Caco-2 (cell line): Measurements from ENCODE around the gene SMAD7. TPM values are rescaled to one million over a fixed set of nuclear protein-coding genes. Genes with fewer than 3 reads are reported as not detected.

Experiments used
- BruUV-seq: library from RNA; stranded (reverse); fragments of 400-500 nt; replicated peaks from 2 replicates; lab custom pipeline; 2021; lab: Mats Ljungman, UMichigan
- CTCF ChIA-PET: fragments of 300-600 bp; sonication (Branson Sonifier 250); formaldehyde crosslinking; loops from one replicate; lab custom pipeline; 2022; ENCODE audit warnings: antibody characterized with exemption; lab: Charles Lee
- POLR2A ChIA-PET: fragments of 300-600 bp; sonication (Branson Sonifier 250); formaldehyde crosslinking; loops from one replicate; lab custom pipeline; 2022; ENCODE audit warnings: antibody characterized with exemption; lab: Charles Lee
- DNase-seq, 2 experiments: peaks; one replicate each; pipeline versions ENCODE4 v3.0.0 to v3.0.0-alpha.2; 2020 to 2022
- H3K27me3 ChIP-seq: replicated peaks from 2 replicates; pipeline ENCODE4 v1.6.0; 2011; ENCODE audit warnings: low read length; ENCODE audit not compliant: control insufficient read depth, insufficient read depth
- H3K36me3 ChIP-seq: 2 replicates; pipeline ENCODE4 v1.5.1; 2011; ENCODE audit warnings: low read length; ENCODE audit not compliant: control insufficient read depth, insufficient read depth
- H3K4me1 ChIP-seq: fragments of 250-450 bp; sonication (Bioruptor Pico); 2 replicates; pipeline ENCODE4 v1.5.1; 2020; ENCODE audit warnings: mild to moderate bottlenecking
- H3K4me3 ChIP-seq: 2 replicates; pipeline ENCODE4 v1.5.1; 2011; ENCODE audit warnings: low read depth, mild to moderate bottlenecking, control low read depth, low read length
- H3K9me3 ChIP-seq: fragments of 250-450 bp; sonication (Bioruptor Pico); 2 replicates; pipeline ENCODE4 v1.5.1; 2020; ENCODE audit warnings: mild to moderate bottlenecking, moderate library complexity
- H3K27ac Mint-ChIP-seq: one replicate; pipeline ENCODE4 v1.8.0; 2022; ENCODE audit warnings: mixed read lengths; ENCODE audit not compliant: unreplicated experiment
- H3K27me3 Mint-ChIP-seq: one replicate; pipeline ENCODE4 v1.8.0; 2022; ENCODE audit warnings: mixed read lengths; ENCODE audit not compliant: insufficient read depth, unreplicated experiment
- H3K36me3 Mint-ChIP-seq: one replicate; pipeline ENCODE4 v1.8.0; 2022; ENCODE audit warnings: mild to moderate bottlenecking, mixed read lengths; ENCODE audit not compliant: insufficient read depth, unreplicated experiment
- H3K4me1 Mint-ChIP-seq: one replicate; pipeline ENCODE4 v1.8.0; 2022; ENCODE audit warnings: low read depth, mixed read lengths; ENCODE audit not compliant: unreplicated experiment
- H3K4me3 Mint-ChIP-seq: one replicate; pipeline ENCODE4 v1.8.0; 2022; ENCODE audit warnings: mild to moderate bottlenecking, moderate library complexity, mixed read lengths; ENCODE audit not compliant: unreplicated experiment
- H3K9me3 Mint-ChIP-seq: one replicate; pipeline ENCODE4 v1.8.0; 2022; ENCODE audit warnings: mixed read lengths; ENCODE audit not compliant: unreplicated experiment
- intact Hi-C: fragments of 100-400 bp; cut with micrococcal nuclease; formaldehyde crosslinking; loops from one replicate; pipeline ENCODE4 v1.10.0; 2022; ENCODE audit not compliant: unreplicated experiment
- total RNA-seq: library from RNA; stranded (reverse); gene quantifications from 2 replicates; pipeline ENCODE4 v1.2.3, GENCODE V29; 2022
- TF ChIP-seq, protein P1 (sequence below), 2 experiments: fragments of 200-600 bp in 1 of 2; IDR thresholded peaks; 1 replicate in 1 of 2; 2 replicates in 1 of 2; pipeline versions ENCODE4 v1.5.1 to v1.8.0; 2011 to 2022; ENCODE audit warnings: antibody characterized with exemption in 1 of 2, control low read depth in 1 of 2, inconsistent platforms in 1 of 2, low read depth in 1 of 2, low read length in 1 of 2, mild to moderate bottlenecking in 1 of 2, moderate library complexity in 1 of 2; ENCODE audit not compliant: insufficient read depth in 1 of 2, severe bottlenecking in 1 of 2, unreplicated experiment in 1 of 2

Gene SMAD7
- total RNA-seq, 1 experiment from 2014 or later = 9.3 TPM

DNA sequence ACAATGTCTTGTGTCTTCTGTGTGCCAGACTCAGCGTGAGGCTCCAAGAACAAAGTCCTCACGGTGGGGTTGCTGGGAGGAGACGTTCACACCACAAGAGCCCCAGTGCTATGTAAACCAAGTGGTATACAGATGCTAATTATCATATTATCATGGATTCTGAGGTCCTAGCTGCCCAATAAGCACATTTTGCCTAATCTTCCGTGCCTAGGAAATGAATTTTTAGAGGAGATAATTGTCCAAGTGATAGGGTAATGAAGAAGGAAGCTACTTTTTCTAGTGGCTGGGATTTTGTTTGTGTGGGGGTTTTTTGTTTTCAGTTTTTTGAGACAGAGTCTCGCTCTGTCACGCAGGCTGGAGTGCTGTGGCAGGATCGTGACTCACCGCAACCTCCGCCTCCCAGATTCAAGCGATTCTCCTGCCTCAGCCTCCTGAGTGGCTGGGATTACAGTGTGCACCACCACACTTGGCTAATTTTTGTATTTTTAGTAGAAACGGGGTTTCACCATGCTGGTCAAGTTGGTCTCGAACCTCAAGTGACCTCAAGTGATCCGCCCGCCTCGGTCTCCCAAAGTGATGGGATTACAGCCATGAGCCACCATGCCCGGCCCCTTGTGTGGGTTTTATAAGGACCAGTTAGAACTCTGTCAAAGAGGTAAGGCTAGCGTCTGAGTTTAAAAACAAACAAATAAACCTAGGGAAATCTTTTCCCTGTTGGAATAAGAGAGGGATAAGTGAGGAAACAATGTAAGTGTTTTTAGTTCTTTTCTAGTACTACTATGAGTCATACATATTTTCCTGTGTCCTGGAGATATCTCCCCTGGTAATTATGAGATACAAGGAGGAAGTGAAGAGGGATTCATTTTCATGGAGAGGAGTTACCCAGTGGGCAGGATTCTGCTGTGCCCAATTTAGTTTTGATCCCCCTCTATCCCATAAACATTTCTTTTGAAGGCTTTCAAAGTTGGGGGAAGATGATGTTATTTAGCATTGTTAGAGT, 9.5 kb upstream of the SMAD7 start:
- H3K4me3 Mint-ChIP-seq = no peak overlapping the region
- no peak overlapping the region for H3K27ac Mint-ChIP-seq
- no peaks in the 10 kb centered on the region for H3K27me3 Mint-ChIP-seq
- peaks cover 6% of the 10 kb centered on the region for H3K4me1 Mint-ChIP-seq
- no peaks in the 10 kb centered on the region for H3K36me3 Mint-ChIP-seq
- Histone ChIP-seq H3K4me1 (no peaks in the 10 kb centered on the region), H3K9me3 (no peaks in the 10 kb centered on the region), H3K36me3 (no peaks in the 10 kb centered on the region), H3K4me3 (no peak overlapping the region), H3K27me3 (no peaks in the 10 kb centered on the region)
- BruUV-seq = no TSS peak
- TF ChIP-seq, protein P1, sequence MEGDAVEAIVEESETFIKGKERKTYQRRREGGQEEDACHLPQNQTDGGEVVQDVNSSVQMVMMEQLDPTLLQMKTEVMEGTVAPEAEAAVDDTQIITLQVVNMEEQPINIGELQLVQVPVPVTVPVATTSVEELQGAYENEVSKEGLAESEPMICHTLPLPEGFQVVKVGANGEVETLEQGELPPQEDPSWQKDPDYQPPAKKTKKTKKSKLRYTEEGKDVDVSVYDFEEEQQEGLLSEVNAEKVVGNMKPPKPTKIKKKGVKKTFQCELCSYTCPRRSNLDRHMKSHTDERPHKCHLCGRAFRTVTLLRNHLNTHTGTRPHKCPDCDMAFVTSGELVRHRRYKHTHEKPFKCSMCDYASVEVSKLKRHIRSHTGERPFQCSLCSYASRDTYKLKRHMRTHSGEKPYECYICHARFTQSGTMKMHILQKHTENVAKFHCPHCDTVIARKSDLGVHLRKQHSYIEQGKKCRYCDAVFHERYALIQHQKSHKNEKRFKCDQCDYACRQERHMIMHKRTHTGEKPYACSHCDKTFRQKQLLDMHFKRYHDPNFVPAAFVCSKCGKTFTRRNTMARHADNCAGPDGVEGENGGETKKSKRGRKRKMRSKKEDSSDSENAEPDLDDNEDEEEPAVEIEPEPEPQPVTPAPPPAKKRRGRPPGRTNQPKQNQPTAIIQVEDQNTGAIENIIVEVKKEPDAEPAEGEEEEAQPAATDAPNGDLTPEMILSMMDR (IDR thresholded peaks at IDR 0.05; ENCODE audit: insufficient read depth in 1 of 2, low read depth in 1 of 2, low read length in 1 of 2, severe bottlenecking in 1 of 2, unreplicated experiment in 1 of 2) = no peak
- ChIA-PET CTCF (no interaction called here), POLR2A (interaction anchor here (0.7 kb wide), 1 partner anchor 196 kb away, joined by 3 read pairs; no protein-coding TSS in a partner anchor)
- DNase-seq = no peak
- intact Hi-C loops = no loop called here
- no peaks in the 10 kb centered on the region for H3K9me3 Mint-ChIP-seq

DNA sequence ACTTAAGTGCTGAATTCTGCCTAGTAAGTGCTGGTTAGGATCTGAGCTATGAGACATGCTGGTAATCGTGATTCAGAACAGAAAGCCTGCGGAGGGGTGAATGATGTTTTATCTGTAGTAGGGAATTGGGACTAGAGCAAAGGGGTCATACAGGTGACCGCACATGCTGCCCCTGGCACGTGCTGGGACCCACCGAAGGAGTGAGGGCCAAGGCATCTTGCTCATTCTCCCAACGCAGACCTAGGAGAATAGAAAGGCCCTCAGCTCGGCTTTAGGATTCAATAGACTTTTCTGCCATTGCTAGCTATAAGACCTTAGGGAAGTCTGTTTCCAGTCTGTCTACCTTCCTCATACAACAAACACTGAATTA, 8.8 kb upstream of the SMAD7 start:
- TF ChIP-seq, protein P1 (IDR thresholded peaks at IDR 0.05; ENCODE audit: insufficient read depth in 1 of 2, low read depth in 1 of 2, low read length in 1 of 2, severe bottlenecking in 1 of 2, unreplicated experiment in 1 of 2) = no peak
- Histone ChIP-seq H3K9me3 (no peaks in the 10 kb centered on the region), H3K4me1 (no peaks in the 10 kb centered on the region), H3K27me3 (no peaks in the 10 kb centered on the region), H3K36me3 (no peaks in the 10 kb centered on the region), H3K4me3 (no peak overlapping the region)
- Mint-ChIP-seq H3K9me3 (no peaks in the 10 kb centered on the region), H3K4me3 (no peak overlapping the region), H3K27ac (no peak overlapping the region), H3K4me1 (peaks cover 6% of the 10 kb centered on the region), H3K27me3 (no peaks in the 10 kb centered on the region), H3K36me3 (no peaks in the 10 kb centered on the region)
- no TSS peak for BruUV-seq
- intact Hi-C loops = no loop called here
- DNase-seq = no peak
- ChIA-PET POLR2A (interaction anchor here (0.7 kb wide), 1 partner anchor 197 kb away, joined by 3 read pairs; no protein-coding TSS in a partner anchor), CTCF (no interaction called here)

DNA sequence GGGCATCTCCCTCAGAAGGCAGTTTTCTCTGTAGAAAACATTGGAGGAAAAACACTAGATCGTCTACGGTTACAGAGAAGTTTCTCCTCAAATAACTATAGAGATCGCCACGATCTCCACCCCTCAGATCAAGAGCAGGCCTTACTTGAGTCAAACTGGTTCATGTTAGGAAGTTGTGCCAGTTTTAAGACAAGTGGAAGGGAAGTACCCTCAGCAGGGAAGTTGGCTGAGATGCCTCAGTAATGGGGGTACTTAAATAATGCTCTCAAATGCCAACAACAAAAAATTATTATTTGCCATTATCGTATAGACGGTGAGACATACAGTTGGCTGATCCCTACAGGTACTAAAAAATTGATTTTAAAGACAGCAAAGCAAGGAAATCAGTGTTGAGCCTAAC, 8.2 kb upstream of the SMAD7 start:
- H3K4me1 Mint-ChIP-seq = peaks cover 6% of the 10 kb centered on the region
- Histone ChIP-seq H3K9me3 (no peaks in the 10 kb centered on the region), H3K36me3 (no peaks in the 10 kb centered on the region), H3K4me3 (no peak overlapping the region), H3K4me1 (no peaks in the 10 kb centered on the region), H3K27me3 (no peaks in the 10 kb centered on the region)
- ChIA-PET CTCF (no interaction called here), POLR2A (no interaction called here)
- no peak overlapping the region for H3K27ac Mint-ChIP-seq
- no peak overlapping the region for H3K4me3 Mint-ChIP-seq
- H3K27me3 Mint-ChIP-seq = no peaks in the 10 kb centered on the region
- DNase-seq = no peak
- TF ChIP-seq, protein P1 (IDR thresholded peaks at IDR 0.05; ENCODE audit: insufficient read depth in 1 of 2, low read depth in 1 of 2, low read length in 1 of 2, severe bottlenecking in 1 of 2, unreplicated experiment in 1 of 2) = no peak
- no peaks in the 10 kb centered on the region for H3K36me3 Mint-ChIP-seq
- no TSS peak for BruUV-seq
- H3K9me3 Mint-ChIP-seq = no peaks in the 10 kb centered on the region
- intact Hi-C loops = no loop called here
